A549 (cell line): Measurements from ENCODE around the gene ARHGAP42. TPM values are rescaled to one million over a fixed set of nuclear protein-coding genes. Genes with fewer than 3 reads are reported as not detected.

Source experiments
- ATAC-seq, 2 experiments: fragments of 200-7000 bp in 1 of 2; fragments of >200 bp in 1 of 2; cut with Nextera tagmentation in 1 of 2; cut with Tn5 transposase in 1 of 2; 3 replicates each; pipeline versions ENCODE4 v1.8.0 to v1.9.1; 2018 to 2020; ENCODE audit warnings: mild to moderate bottlenecking in 1 of 2, moderate library complexity in 1 of 2
- CTCF ChIA-PET: fragments of 300-600 bp; sonication (Branson Sonifier 250); formaldehyde crosslinking; extraction: SDS; loops from one replicate; lab custom pipeline; 2021; ENCODE audit warnings: antibody characterized with exemption, inconsistent platforms; lab: Yijun Ruan, JAX
- POLR2A ChIA-PET: fragments of 350-600 bp; formaldehyde crosslinking; extraction: SDS; loops from one replicate; lab custom pipeline; 2021; ENCODE audit warnings: antibody characterized with exemption, inconsistent platforms; lab: Yijun Ruan, JAX
- DNase-seq, 2 experiments: peaks; one replicate each; pipeline versions ENCODE4 v3.0.0 to v3.0.0-alpha.2; 2011 to 2016; ENCODE audit warnings: low read depth in 1 of 2, low spot score in 1 of 2
- FAIRE-seq: peaks from 2 replicates; lab custom pipeline; 2011; peaks lifted over from hg19 to GRCh38; lab: Jason Lieb, UNC
- H3K27ac ChIP-seq, 2 experiments: fragments of >200 bp; sonication (Bioruptor Twin); formaldehyde crosslinking; 3 replicates each; pipeline ENCODE4 v1.5.1; 2016 to 2017
- H3K4me1 ChIP-seq: fragments of >200 bp; sonication (Bioruptor Twin); formaldehyde crosslinking; 3 replicates; pipeline ENCODE4 v1.6.1; 2016
- H3K4me2 ChIP-seq: fragments of >200 bp; sonication (Bioruptor Twin); formaldehyde crosslinking; 3 replicates; pipeline ENCODE4 v1.6.1; 2016
- H3K4me3 ChIP-seq: fragments of >200 bp; sonication (Bioruptor Twin); formaldehyde crosslinking; 3 replicates; pipeline ENCODE4 v1.5.1; 2016
- H3K9me3 ChIP-seq: fragments of >200 bp; sonication (Bioruptor Twin); formaldehyde crosslinking; 3 replicates; pipeline ENCODE4 v1.6.1; 2016
- CBX2 ChIP-seq: fragments of 200-600 bp; sonication (generic); IDR thresholded peaks from 2 replicates; pipeline ENCODE4 v1.6.1; 2016; ENCODE audit warnings: low read depth, mild to moderate bottlenecking, borderline replicate concordance
- CBX8 ChIP-seq: fragments of 200-600 bp; sonication (generic); IDR thresholded peaks from 2 replicates; pipeline ENCODE4 v1.6.1; 2016
- CHD4 ChIP-seq: fragments of 200-600 bp; sonication (generic); IDR thresholded peaks from 2 replicates; pipeline ENCODE4 v1.6.1; 2016; ENCODE audit warnings: antibody characterized with exemption, mild to moderate bottlenecking, borderline replicate concordance
- EHF ChIP-seq: fragments of 250-450 bp; sonication (Bioruptor Pico); IDR thresholded peaks from 2 replicates; pipeline ENCODE4 v1.5.0; 2020; ENCODE audit warnings: mild to moderate bottlenecking
- EHMT2 ChIP-seq: fragments of 200-600 bp; sonication (generic); IDR thresholded peaks from 2 replicates; pipeline ENCODE4 v1.6.1; 2016; ENCODE audit warnings: antibody characterized with exemption, low read depth, mild to moderate bottlenecking, moderate library complexity
- FOSB ChIP-seq: fragments of 250-450 bp; sonication (Bioruptor Pico); IDR thresholded peaks from 2 replicates; pipeline ENCODE4 v1.5.0; 2020; ENCODE audit warnings: mild to moderate bottlenecking, moderate library complexity
- HDAC2 ChIP-seq: fragments of 200-600 bp; sonication (generic); IDR thresholded peaks from 2 replicates; pipeline ENCODE4 v1.6.1; 2016
- HOXA7 ChIP-seq: fragments of 250-450 bp; sonication (Bioruptor Pico); IDR thresholded peaks from 2 replicates; pipeline ENCODE4 v1.5.0; 2020; ENCODE audit warnings: mild to moderate bottlenecking, moderate library complexity
- JUN ChIP-seq, 2 experiments: fragments of >200 bp; sonication (Bioruptor Twin); formaldehyde crosslinking; IDR thresholded peaks; 2 replicates in 1 of 2; 3 replicates in 1 of 2; pipeline ENCODE4 v1.6.1; 2016 to 2017
- JUNB ChIP-seq: fragments of >200 bp; sonication (Bioruptor Twin); formaldehyde crosslinking; IDR thresholded peaks from 2 replicates; pipeline ENCODE4 v1.6.1; 2016
- KDM1A ChIP-seq: fragments of 200-600 bp; sonication (generic); IDR thresholded peaks from 2 replicates; pipeline ENCODE4 v1.6.1; 2016; ENCODE audit warnings: low read depth, mild to moderate bottlenecking
- KDM5A ChIP-seq: fragments of 200-600 bp; sonication (generic); IDR thresholded peaks from 2 replicates; pipeline ENCODE4 v1.6.1; 2016; ENCODE audit warnings: antibody characterized with exemption, mild to moderate bottlenecking
- MAZ ChIP-seq: fragments of 150-350 bp; IDR thresholded peaks from 2 replicates; pipeline ENCODE4 v1.6.1; 2014; ENCODE audit warnings: antibody characterized with exemption, low read depth, low read length, borderline replicate concordance
- NFE2L2 ChIP-seq: fragments of 150-350 bp; conservative IDR thresholded peaks from 2 replicates; pipeline ENCODE4 v1.6.1; 2014; ENCODE audit warnings: low read length
- NPAS2 ChIP-seq: fragments of 250-450 bp; sonication (Bioruptor Pico); IDR thresholded peaks from 2 replicates; pipeline ENCODE4 v1.8.0; 2022; ENCODE audit warnings: mild to moderate bottlenecking, moderate library complexity, borderline replicate concordance
- PHF8 ChIP-seq: fragments of 200-600 bp; sonication (generic); IDR thresholded peaks from 2 replicates; pipeline ENCODE4 v1.6.1; 2016; ENCODE audit warnings: low read depth, mild to moderate bottlenecking, antibody characterized with exemption, moderate library complexity, borderline replicate concordance
- POLR2AphosphoS2 ChIP-seq: conservative IDR thresholded peaks from 2 replicates; pipeline ENCODE4 v1.6.1; 2012; ENCODE audit warnings: low read length, improper control_type of control experiment, inconsistent platforms
- RNF2 ChIP-seq: fragments of 200-600 bp; sonication (generic); IDR thresholded peaks from 2 replicates; pipeline ENCODE4 v1.6.1; 2016; ENCODE audit warnings: low read depth, mild to moderate bottlenecking, antibody characterized with exemption, moderate library complexity, borderline replicate concordance
- SMC3 ChIP-seq: fragments of >200 bp; sonication (Bioruptor Twin); formaldehyde crosslinking; IDR thresholded peaks from 3 replicates; pipeline ENCODE4 v1.6.1; 2018; ENCODE audit warnings: inconsistent platforms
- TP53 ChIP-seq: fragments of 250-450 bp; sonication (Bioruptor Pico); IDR thresholded peaks from 2 replicates; pipeline ENCODE4 v1.5.0; 2021; ENCODE audit warnings: mild to moderate bottlenecking, moderate library complexity
- ZC3H11A ChIP-seq: fragments of 450-650 bp; IDR thresholded peaks from 2 replicates; pipeline ENCODE4 v1.6.1; 2014; ENCODE audit warnings: antibody characterized with exemption, mild to moderate bottlenecking
- ZNF302 ChIP-seq: fragments of 250-450 bp; sonication (Bioruptor Pico); IDR thresholded peaks from 2 replicates; pipeline ENCODE4 v1.9.0; 2021; ENCODE audit warnings: inconsistent platforms, mild to moderate bottlenecking, moderate library complexity
- ZSCAN20 ChIP-seq: fragments of 250-450 bp; sonication (Bioruptor Pico); IDR thresholded peaks from 2 replicates; pipeline ENCODE4 v1.8.0; 2022; ENCODE audit warnings: mild to moderate bottlenecking, moderate library complexity
- WGBS: methylation state at CpG from one replicate; pipeline ENCODE4 v1.1.6; 2017; ENCODE audit errors: missing lambda C conversion rate; 5-methylcytosine and 5-hydroxymethylcytosine counted together
- polyA plus RNA-seq, 4 experiments: library from polyadenylated mRNA; depleted of rRNA in 3 of 4; stranded (reverse); fragments of >200 nt; fragmentation: RNase III in 1 of 4; extraction: RNeasy Plus Mini Kit Qiagen cat#74134 plus additional on column Dnase treatment in 1 of 4; gene quantifications; 2 replicates in 3 of 4; 3 replicates in 1 of 4; pipeline ENCODE4 v1.2.3, GENCODE V29; 2011 to 2017
- TF ChIP-seq, protein P1 (sequence below): fragments of 450-650 bp; IDR thresholded peaks from 2 replicates; pipeline ENCODE4 v1.6.1; 2014; ENCODE audit warnings: antibody characterized with exemption
- TF ChIP-seq, protein P2 (sequence below): fragments of 250-450 bp; sonication (Bioruptor Pico); IDR thresholded peaks from 2 replicates; pipeline ENCODE4 v1.5.0; 2020; ENCODE audit warnings: low read depth, mild to moderate bottlenecking, moderate library complexity
- TF ChIP-seq, protein P3 (sequence below): fragments of 150-350 bp; IDR thresholded peaks from 2 replicates; pipeline ENCODE4 v1.6.1; 2014; ENCODE audit warnings: low read depth, mild to moderate bottlenecking, low read length
- TF ChIP-seq, protein P4 (sequence below): IDR thresholded peaks from 2 replicates; pipeline ENCODE4 v1.6.1; 2012
- TF ChIP-seq, protein P5 (sequence below): IDR thresholded peaks from 2 replicates; pipeline ENCODE4 v1.6.1; 2012; ENCODE audit warnings: low read depth, borderline replicate concordance
- TF ChIP-seq, protein P6 (sequence below): IDR thresholded peaks from 2 replicates; pipeline ENCODE4 v1.6.1; 2012
- TF ChIP-seq, protein P7 (sequence below): fragments of 200-600 bp; sonication (generic); IDR thresholded peaks from 2 replicates; pipeline ENCODE4 v1.6.1; 2016; ENCODE audit warnings: antibody characterized with exemption, mild to moderate bottlenecking, moderate library complexity

Gene ARHGAP42
- polyA plus RNA-seq, 2 of the 4 experiments (the other 2 are of a cell fraction), result 5.1 to 17.0 TPM

DNA sequence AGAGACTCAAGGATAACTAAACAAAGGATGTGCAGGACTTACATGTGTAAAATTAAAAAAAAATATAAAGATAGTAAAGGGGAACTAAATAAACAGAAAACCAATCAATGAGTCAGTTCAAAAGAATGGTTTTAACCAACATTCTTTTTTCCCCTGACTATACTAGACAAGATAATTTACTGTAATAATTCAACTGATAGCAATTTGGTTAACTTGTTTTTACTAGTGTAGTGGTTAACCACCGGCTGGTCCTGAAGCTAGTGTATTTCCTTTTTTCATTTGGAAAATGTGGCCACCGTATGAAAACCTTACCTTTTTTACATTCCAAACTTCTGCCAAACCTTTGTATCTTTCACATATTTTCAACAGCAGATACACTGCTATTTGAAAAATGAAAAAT lies 123.1 kb downstream of the ARHGAP42 start:
- DNase-seq, result no peak
- FAIRE-seq, result no peak
- Histone ChIP-seq H3K9me3 (no peaks in the 10 kb centered on the region), H3K4me2 (peak overlapping the region; percentile 39), H3K4me3 (no peak overlapping the region), H3K27ac (no peak overlapping the region), H3K4me1 (peaks cover 33% of the 10 kb centered on the region)
- no peak for ATAC-seq
- TF ChIP-seq ZNF302 (CRISPR knock-in tag) (no peak), PHF8 (no peak), KDM5A (no peak), FOSB (no peak), JUN (IDR thresholded peaks at IDR 0.05) (no peak), ZSCAN20 (CRISPR knock-in tag) (no peak), ZC3H11A (no peak), MAZ (no peak), NFE2L2 (no peak), KDM1A (no peak), EHF (CRISPR knock-in tag) (no peak), CBX8 (no peak), POLR2AphosphoS2 (no peak), JUNB (no peak), CHD4 (no peak), RNF2 (no peak)
- TF ChIP-seq, protein P1, sequence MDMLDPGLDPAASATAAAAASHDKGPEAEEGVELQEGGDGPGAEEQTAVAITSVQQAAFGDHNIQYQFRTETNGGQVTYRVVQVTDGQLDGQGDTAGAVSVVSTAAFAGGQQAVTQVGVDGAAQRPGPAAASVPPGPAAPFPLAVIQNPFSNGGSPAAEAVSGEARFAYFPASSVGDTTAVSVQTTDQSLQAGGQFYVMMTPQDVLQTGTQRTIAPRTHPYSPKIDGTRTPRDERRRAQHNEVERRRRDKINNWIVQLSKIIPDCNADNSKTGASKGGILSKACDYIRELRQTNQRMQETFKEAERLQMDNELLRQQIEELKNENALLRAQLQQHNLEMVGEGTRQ, result no peak
- TF ChIP-seq, protein P2, sequence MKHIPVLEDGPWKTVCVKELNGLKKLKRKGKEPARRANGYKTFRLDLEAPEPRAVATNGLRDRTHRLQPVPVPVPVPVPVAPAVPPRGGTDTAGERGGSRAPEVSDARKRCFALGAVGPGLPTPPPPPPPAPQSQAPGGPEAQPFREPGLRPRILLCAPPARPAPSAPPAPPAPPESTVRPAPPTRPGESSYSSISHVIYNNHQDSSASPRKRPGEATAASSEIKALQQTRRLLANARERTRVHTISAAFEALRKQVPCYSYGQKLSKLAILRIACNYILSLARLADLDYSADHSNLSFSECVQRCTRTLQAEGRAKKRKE (CRISPR knock-in tag), result no peak
- TF ChIP-seq, protein P3, sequence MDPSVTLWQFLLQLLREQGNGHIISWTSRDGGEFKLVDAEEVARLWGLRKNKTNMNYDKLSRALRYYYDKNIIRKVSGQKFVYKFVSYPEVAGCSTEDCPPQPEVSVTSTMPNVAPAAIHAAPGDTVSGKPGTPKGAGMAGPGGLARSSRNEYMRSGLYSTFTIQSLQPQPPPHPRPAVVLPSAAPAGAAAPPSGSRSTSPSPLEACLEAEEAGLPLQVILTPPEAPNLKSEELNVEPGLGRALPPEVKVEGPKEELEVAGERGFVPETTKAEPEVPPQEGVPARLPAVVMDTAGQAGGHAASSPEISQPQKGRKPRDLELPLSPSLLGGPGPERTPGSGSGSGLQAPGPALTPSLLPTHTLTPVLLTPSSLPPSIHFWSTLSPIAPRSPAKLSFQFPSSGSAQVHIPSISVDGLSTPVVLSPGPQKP, result no peak
- WGBS, result 82% methylated on average over 2 of the region's 2 CpGs
- ChIA-PET CTCF (interaction anchor here (1.0 kb wide), 1 partner anchor 127 kb away, joined by 3 read pairs; no protein-coding TSS in a partner anchor), POLR2A (interaction anchor here (0.6 kb wide), 1 partner anchor 890 kb away, joined by 3 read pairs; no protein-coding TSS in a partner anchor)

DNA sequence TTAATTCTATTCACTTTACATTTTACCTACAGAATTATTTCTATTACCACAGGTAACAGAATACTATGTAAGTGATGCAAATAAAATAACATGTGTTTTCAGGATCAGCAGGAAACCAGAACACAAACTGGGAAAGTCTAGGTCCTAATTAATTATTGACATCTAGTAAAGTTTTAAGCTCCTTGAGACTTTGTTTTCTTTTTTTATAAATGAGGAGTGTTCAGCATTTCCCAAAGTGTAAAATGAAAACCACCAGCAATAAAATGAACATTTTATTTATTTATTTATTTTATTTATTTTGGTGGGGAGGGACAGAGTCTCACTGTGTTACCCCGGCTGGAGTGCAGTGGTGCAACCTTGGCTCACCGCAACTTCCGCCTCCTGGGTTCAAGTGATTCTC lies 123.6 kb downstream of the ARHGAP42 start:
- DNase-seq (no peak), FAIRE-seq (no peak), ATAC-seq (no peak)
- CTCF ChIA-PET, result no interaction called here
- no peaks in the 10 kb centered on the region for H3K9me3 ChIP-seq
- TF ChIP-seq HDAC2 (no peak), ZC3H11A (no peak), PHF8 (no peak), RNF2 (no peak), EHF (CRISPR knock-in tag) (no peak), HOXA7 (no peak), SMC3 (no peak), TP53 (CRISPR knock-in tag) (no peak), CBX2 (no peak), NPAS2 (CRISPR knock-in tag) (no peak), EHMT2 (no peak)
- TF ChIP-seq, protein P4, sequence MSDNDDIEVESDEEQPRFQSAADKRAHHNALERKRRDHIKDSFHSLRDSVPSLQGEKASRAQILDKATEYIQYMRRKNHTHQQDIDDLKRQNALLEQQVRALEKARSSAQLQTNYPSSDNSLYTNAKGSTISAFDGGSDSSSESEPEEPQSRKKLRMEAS, result no peak
- TF ChIP-seq, protein P5, sequence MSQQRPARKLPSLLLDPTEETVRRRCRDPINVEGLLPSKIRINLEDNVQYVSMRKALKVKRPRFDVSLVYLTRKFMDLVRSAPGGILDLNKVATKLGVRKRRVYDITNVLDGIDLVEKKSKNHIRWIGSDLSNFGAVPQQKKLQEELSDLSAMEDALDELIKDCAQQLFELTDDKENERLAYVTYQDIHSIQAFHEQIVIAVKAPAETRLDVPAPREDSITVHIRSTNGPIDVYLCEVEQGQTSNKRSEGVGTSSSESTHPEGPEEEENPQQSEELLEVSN, result no peak
- TF ChIP-seq, protein P1, result no peak
- TF ChIP-seq, protein P6, sequence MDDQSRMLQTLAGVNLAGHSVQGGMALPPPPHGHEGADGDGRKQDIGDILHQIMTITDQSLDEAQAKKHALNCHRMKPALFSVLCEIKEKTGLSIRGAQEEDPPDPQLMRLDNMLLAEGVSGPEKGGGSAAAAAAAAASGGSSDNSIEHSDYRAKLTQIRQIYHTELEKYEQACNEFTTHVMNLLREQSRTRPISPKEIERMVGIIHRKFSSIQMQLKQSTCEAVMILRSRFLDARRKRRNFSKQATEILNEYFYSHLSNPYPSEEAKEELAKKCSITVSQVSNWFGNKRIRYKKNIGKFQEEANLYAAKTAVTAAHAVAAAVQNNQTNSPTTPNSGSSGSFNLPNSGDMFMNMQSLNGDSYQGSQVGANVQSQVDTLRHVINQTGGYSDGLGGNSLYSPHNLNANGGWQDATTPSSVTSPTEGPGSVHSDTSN, result no peak
- TF ChIP-seq, protein P7, sequence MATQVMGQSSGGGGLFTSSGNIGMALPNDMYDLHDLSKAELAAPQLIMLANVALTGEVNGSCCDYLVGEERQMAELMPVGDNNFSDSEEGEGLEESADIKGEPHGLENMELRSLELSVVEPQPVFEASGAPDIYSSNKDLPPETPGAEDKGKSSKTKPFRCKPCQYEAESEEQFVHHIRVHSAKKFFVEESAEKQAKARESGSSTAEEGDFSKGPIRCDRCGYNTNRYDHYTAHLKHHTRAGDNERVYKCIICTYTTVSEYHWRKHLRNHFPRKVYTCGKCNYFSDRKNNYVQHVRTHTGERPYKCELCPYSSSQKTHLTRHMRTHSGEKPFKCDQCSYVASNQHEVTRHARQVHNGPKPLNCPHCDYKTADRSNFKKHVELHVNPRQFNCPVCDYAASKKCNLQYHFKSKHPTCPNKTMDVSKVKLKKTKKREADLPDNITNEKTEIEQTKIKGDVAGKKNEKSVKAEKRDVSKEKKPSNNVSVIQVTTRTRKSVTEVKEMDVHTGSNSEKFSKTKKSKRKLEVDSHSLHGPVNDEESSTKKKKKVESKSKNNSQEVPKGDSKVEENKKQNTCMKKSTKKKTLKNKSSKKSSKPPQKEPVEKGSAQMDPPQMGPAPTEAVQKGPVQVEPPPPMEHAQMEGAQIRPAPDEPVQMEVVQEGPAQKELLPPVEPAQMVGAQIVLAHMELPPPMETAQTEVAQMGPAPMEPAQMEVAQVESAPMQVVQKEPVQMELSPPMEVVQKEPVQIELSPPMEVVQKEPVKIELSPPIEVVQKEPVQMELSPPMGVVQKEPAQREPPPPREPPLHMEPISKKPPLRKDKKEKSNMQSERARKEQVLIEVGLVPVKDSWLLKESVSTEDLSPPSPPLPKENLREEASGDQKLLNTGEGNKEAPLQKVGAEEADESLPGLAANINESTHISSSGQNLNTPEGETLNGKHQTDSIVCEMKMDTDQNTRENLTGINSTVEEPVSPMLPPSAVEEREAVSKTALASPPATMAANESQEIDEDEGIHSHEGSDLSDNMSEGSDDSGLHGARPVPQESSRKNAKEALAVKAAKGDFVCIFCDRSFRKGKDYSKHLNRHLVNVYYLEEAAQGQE, result no peak
- POLR2A ChIA-PET, result no interaction called here
- 92% methylated on average over 3 of the region's 3 CpGs for WGBS
- H3K27ac ChIP-seq, result no peak overlapping the region
- H3K4me2 ChIP-seq, result peak overlapping the region; percentile 39; the same call in 1 of the 3 replicates
- peaks cover 33% of the 10 kb centered on the region for H3K4me1 ChIP-seq
- H3K4me3 ChIP-seq, result no peak overlapping the region
